PFSK-1 (cell line): ENCODE data around the gene ID4.

Source experiments
- FOXP2 ChIP-seq: optimal IDR thresholded peaks from 2 replicates; pipeline ENCODE3; 2011; ENCODE audit warnings: borderline replicate concordance, control low read depth, inconsistent platforms; ENCODE audit not compliant: insufficient read depth; ENCODE audit errors: extremely low read length, extremely low read depth
- POLR2AphosphoS5 ChIP-seq: IDR thresholded peaks from 2 replicates; pipeline ENCODE4 v1.6.1; 2012; ENCODE audit warnings: low read depth, mild to moderate bottlenecking, control low read depth, low read length, moderate library complexity
- REST ChIP-seq, 2 experiments: IDR thresholded peaks; 2 replicates each; pipeline versions ENCODE4 v1.6.1 to v1.8.0; 2011 to 2012; ENCODE audit warnings: low read depth in 2 of 2, low read length in 2 of 2, control low read depth in 1 of 2, inconsistent platforms in 1 of 2, mild to moderate bottlenecking in 1 of 2, moderate library complexity in 1 of 2; ENCODE audit not compliant: insufficient read depth in 1 of 2
- SIN3A ChIP-seq: IDR thresholded peaks from 2 replicates; pipeline ENCODE4 v1.6.1; 2012; ENCODE audit warnings: mild to moderate bottlenecking, low read length, moderate library complexity, borderline replicate concordance; ENCODE audit not compliant: insufficient read depth
- TAF1 ChIP-seq: IDR thresholded peaks from 2 replicates; pipeline ENCODE4 v1.6.1; 2012; ENCODE audit warnings: low read length, control low read depth, borderline replicate concordance; ENCODE audit not compliant: insufficient read depth

ID4 gene

GRCh38 chr6:19869464-19869863 lies 32.3 kb downstream of the ID4 start:
- no peak for TF ChIP-seq TAF1
- no peak for TF ChIP-seq FOXP2
- TF ChIP-seq REST (IDR thresholded peaks at IDR 0.05; ENCODE audit: insufficient read depth in 1 of 2, low read depth in 2 of 2, low read length in 2 of 2), result no peak
- no peak for TF ChIP-seq SIN3A
- no peak for TF ChIP-seq POLR2AphosphoS5

GRCh38 chr6:19870322-19870721 lies 33.2 kb downstream of the ID4 start:
- no peak for TF ChIP-seq POLR2AphosphoS5
- TF ChIP-seq SIN3A, result no peak
- no peak for TF ChIP-seq TAF1
- no peak for TF ChIP-seq FOXP2
- no peak for TF ChIP-seq REST (IDR thresholded peaks at IDR 0.05; ENCODE audit: insufficient read depth in 1 of 2, low read depth in 2 of 2, low read length in 2 of 2)

GRCh38 chr6:19873031-19873430 lies 35.9 kb downstream of the ID4 start:
- TF ChIP-seq SIN3A (no peak), TAF1 (no peak), FOXP2 (no peak), POLR2AphosphoS5 (no peak), REST (IDR thresholded peaks at IDR 0.05; ENCODE audit: insufficient read depth in 1 of 2, low read depth in 2 of 2, low read length in 2 of 2) (no peak)

- TF ChIP-seq REST (IDR thresholded peaks at IDR 0.05; ENCODE audit: insufficient read depth in 1 of 2, low read depth in 2 of 2, low read length in 2 of 2) (no peak), POLR2AphosphoS5 (no peak)
Measured at GRCh38 chr6:19876672-19877071, 39.5 kb downstream of the ID4 start.

- TF ChIP-seq SIN3A (no peak), REST (IDR thresholded peaks at IDR 0.05; ENCODE audit: insufficient read depth in 1 of 2, low read depth in 2 of 2, low read length in 2 of 2) (no peak), POLR2AphosphoS5 (no peak), FOXP2 (no peak), TAF1 (no peak)
Measured at GRCh38 chr6:19879663-19880062, 42.5 kb downstream of the ID4 start.
